GM12878 (cell line): ENCODE data around the gene FAR2.

Experiments used
- CBX3 ChIP-seq: fragments of 200-600 bp; sonication (generic); IDR thresholded peaks from 2 replicates; pipeline ENCODE4 v1.6.1; 2016; ENCODE audit warnings: low read depth, borderline replicate concordance
- CEBPB ChIP-seq, 2 experiments: fragments of 150-350 bp in 1 of 2; IDR thresholded peaks; 2 replicates each; pipeline ENCODE4 v1.6.1; 2012 to 2014; ENCODE audit warnings: low read depth in 2 of 2, low read length in 2 of 2, borderline replicate concordance in 1 of 2, inconsistent platforms in 1 of 2
- DPF2 ChIP-seq: fragments of 450-650 bp; IDR thresholded peaks from 2 replicates; pipeline ENCODE4 v1.6.1; 2017; ENCODE audit warnings: mild to moderate bottlenecking
- ESRRA ChIP-seq: IDR thresholded peaks from 2 replicates; pipeline ENCODE4 v1.6.1; 2012; ENCODE audit warnings: mild to moderate bottlenecking, low read length, improper control_type of control experiment
- ETV6 ChIP-seq, 2 experiments: fragments of 450-650 bp in 1 of 2; IDR thresholded peaks in 1 of 2; conservative IDR thresholded peaks in 1 of 2; 2 replicates each; pipeline ENCODE4 v1.6.1; 2014; ENCODE audit warnings: antibody characterized with exemption in 1 of 2, borderline replicate concordance in 1 of 2, low read depth in 1 of 2, mild to moderate bottlenecking in 1 of 2, moderate library complexity in 1 of 2
- HCFC1 ChIP-seq: fragments of 150-350 bp; IDR thresholded peaks from 2 replicates; pipeline ENCODE4 v1.6.1; 2014; ENCODE audit warnings: low read length
- POLR2A ChIP-seq: IDR thresholded peaks from 2 replicates; pipeline ENCODE4 v1.6.1; 2011; ENCODE audit warnings: low read depth, mild to moderate bottlenecking, low read length
- POLR2AphosphoS5 ChIP-seq: IDR thresholded peaks from 2 replicates; pipeline ENCODE4 v1.6.1; 2011; ENCODE audit warnings: mild to moderate bottlenecking, low read length, inconsistent platforms
- REST ChIP-seq: IDR thresholded peaks from 2 replicates; pipeline ENCODE4 v1.6.1; 2012; ENCODE audit warnings: mild to moderate bottlenecking, low read depth, low read length
- ZNF24 ChIP-seq: fragments of 450-650 bp; IDR thresholded peaks from 2 replicates; pipeline ENCODE4 v1.6.1; 2017; ENCODE audit warnings: antibody characterized with exemption, mild to moderate bottlenecking

DNA sequence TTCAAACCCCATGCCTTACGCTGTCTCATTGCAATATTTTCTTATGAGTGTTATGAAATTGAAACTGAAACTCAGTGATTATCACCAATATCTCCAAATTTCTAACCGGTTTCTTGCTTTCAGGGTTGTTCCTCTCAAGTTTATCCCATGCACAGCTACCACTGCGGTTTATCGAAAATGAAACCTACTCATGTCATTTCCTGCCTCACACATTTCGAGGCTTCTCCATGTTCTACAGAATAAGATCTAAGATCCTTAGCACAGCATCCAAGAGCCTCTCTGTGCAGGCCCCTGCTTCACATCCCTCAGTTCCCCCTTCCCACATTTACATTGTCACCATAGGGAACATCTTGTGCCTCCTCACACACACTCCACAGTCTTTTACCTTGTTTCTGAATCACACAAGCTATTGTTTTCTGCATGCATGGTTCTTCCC, 45.5 kb upstream of the FAR2 start:
- TF ChIP-seq ETV6 (conservative IDR thresholded peaks at IDR 0.05 in 1 of 2, IDR thresholded peaks at IDR 0.05 in 1 of 2; ENCODE audit: borderline replicate concordance in 1 of 2, low read depth in 1 of 2) (peak in 1 of 2 experiments; percentile 67; a peak in 1 of 4 replicates), CEBPB (IDR thresholded peaks at IDR 0.05; ENCODE audit: borderline replicate concordance in 1 of 2, low read depth in 2 of 2, low read length in 2 of 2) (no peak), CBX3 (no peak), POLR2A (no peak), ESRRA (no peak), HCFC1 (no peak), REST (no peak), ZNF24 (no peak), DPF2 (peak; percentile 67), POLR2AphosphoS5 (no peak)
